Stimulated activated CD8-positive, alpha-beta memory T cell treated with anti-CD3 and anti-CD28 coated beads, Interleukin-4, amount 100 ng/mL, for 24 hours (primary cell): ENCODE measurements around the gene ATXN1.

Experiments used
- DNase-seq: peaks from one replicate; pipeline ENCODE4 v3.0.0-alpha.2; 2020; ENCODE audit warnings: low read depth

ATXN1 gene

DNA sequence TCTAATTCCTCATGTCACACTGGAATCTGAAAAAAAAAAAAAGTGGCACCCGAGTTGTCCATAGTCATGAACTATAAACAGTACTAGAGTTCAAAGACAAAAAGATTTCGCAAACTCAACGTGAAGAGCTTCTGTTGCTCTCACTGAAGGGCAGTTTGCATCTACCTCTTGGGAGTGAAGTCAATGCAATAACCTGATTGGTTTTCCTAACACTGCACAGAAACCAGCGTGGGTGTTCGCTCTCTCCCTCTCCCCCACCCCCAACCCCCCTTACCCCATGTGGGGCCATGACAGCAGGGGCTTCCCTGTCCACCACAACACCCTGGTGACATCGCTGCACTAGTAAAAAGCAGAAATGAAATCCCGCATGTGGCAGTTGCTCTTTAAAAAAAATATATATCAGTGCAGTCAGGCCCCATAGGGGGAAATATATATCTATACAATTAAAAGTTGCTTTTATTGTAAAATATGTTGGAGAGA is 456.0 kb downstream of the ATXN1 start:
- DNase-seq = no peak

- no peak for DNase-seq
Measured at GRCh38 chr6:16302721-16303552, 458.3 kb downstream of the ATXN1 start.

- no peak for DNase-seq
Measured at GRCh38 chr6:16301511-16301910, 459.7 kb downstream of the ATXN1 start.

GRCh38 chr6:16299861-16300260 is 461.4 kb downstream of the ATXN1 start:
- DNase-seq = no peak

GRCh38 chr6:16296061-16296670 is 465.1 kb downstream of the ATXN1 start:
- DNase-seq = no peak

DNA sequence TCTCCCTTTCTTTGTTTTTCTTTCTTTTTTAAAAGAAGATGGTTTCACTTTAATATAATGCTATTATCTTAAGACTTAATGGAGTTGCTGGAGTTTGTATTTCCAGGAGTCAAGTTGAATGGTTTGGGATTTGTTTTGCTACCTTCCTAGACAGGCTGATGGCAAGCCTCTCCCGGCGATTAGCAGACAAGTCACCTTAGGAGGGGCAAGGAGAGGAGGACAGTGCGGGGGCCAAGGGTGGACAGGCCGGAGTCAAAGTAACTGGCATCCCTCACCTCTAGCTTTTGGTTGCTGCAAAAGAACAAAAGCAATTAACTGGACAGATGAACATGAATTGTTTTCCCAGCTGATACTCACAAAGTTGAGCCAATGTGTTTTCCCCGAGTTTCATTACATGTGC is 465.8 kb downstream of the ATXN1 start:
- no peak for DNase-seq

DNA sequence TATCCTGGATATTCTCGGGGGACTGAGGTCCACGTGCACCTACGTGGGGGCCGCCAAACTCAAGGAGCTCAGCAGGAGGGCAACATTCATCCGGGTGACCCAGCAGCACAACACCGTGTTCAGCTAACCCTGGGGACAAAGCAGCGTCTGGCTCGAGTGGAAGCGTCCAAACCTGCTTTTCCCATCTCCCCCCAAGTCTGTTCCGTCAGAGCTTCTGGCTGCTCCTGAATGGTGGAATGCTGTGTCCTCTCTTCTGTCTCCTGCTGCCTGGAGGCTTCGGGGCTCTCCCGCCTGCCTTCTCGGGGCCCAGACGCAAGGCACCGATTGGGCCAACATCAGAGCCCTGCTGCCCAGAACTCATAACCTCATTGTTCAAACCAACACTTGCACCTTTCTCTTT is 466.2 kb downstream of the ATXN1 start:
- no peak for DNase-seq

DNA sequence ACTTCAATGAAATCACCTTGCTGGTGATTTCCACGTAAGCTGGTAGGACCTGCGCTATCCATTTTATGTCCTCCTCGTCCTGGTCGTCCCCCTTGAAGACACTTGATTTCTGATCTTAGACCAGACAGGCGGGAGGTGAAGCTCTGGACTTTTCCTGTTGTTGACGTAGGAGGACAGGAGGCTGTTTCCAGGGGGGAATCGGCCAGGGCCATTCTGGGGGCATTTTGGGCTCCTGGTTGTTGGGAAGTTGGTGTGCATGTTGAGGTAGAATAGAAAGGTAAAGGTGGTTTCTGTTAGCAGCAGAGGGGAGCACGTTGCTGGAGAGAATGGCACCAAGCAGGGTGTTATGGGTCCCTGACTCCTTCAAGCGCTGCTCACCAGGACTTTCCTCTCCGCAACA is 466.9 kb downstream of the ATXN1 start:
- no peak for DNase-seq

DNA sequence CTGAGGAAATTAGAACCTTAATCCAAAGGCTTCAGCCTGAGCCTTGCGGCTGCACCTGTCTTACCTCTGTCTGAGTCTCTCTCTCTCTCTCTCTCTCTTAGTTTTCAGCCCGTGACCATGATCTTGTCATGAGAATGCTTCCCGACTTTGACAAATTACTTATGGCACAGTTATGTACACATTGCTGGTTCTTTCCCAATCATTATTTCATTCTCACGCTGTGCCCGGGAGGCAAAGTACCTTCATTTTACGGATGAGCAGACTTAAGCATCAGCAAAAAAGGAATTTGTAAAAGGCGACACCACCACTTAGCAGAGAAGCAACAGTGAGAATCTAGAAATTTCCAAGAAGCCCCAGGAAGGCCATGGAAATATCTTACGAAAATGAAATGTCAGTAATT is 468.3 kb downstream of the ATXN1 start:
- no peak for DNase-seq

DNA sequence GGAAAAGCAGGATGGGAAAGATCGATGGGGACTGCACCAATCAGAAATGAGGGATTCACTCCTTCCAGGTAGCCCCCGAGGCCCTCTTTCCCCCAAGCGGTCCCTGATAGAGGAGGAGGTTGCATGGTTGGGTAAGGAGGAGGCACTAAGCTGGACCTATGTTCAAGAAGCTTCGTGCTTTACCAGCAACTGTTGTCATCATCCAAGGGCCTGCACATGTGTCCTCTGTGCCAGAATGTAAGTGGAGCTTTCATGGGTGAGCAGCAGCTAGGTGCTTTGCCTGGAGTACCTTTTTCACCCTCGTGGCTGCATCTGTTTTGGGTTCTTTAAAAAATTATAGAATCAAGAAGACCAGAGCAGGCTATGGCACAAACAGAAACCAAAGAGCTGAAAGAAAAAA is 468.8 kb downstream of the ATXN1 start:
- no peak for DNase-seq

GRCh38 chr6:16291739-16292138 is 469.5 kb downstream of the ATXN1 start:
- DNase-seq = no peak

- no peak for DNase-seq
Measured at GRCh38 chr6:16288163-16288562, 473.1 kb downstream of the ATXN1 start.

DNA sequence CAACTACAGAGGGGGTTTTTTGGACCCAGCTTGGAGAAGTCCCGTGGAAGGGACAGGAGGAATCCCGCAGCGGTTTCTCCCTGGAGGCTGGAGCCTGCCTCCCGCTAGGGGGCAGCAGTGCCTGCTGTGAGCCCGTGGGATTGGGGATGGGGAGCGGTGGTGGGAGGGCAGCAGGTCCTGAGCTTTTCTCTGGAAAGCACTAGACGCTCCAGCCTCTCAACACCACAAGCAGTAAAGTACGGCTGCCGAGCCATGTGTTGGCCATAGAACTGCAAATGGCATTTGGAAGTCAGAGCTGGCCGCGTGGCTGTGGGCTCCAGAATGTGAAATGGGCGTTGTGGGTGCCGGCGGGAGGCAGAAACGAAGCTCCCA is 475.1 kb downstream of the ATXN1 start:
- no peak for DNase-seq

DNA sequence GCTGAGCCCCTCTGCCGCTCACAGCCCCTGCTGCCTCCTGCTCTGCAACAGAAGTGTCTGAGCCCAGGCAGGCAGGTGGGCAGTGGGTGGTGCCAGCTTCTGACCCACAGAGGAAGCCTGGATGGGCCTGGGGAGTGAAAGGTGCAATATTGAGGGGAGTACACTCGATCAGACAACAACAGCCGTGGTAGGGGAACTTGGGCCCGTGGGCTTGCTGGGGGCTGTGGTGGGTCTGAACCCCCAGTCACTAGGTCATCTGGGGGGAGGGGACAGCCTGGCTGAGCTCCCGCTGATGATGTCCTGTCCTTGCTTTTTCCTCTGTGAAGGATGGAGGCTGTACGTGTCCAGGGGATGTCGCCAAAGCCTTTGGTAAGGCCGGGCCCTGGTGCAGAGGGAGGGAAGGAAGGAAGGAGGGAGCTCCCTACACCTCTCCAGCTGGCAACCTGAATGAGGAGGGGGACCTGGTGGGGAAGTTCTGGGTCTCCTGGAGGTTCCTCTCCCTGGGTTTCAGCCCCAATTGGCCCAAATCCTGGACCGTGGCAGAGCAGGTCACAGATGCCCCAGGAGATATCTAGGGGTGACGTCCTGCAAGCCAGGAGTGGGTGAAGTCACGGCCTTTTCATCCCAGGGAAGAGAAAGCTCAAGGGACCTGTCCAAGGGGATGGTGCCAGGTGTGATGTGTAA is 475.7 kb downstream of the ATXN1 start:
- no peak for DNase-seq

DNA sequence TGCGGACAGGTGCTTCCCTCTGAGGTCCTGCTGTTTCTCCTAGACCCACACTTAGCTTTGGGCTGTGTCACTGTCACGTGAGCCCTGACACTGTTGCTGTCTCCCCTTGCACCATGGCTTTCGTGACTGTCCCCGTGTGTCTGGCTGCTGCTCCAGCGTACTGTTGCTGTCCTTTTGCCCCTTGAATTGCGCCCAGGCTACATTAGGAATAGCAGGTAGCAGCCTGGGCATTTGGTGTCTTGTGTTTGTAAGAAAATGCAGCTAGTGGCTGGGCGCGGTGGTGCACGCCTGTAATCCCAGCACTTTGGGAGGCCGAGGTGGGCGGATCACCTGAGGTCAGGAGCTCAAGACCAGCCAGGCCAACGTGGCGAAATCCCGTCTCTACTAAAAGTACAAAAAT is 476.8 kb downstream of the ATXN1 start:
- no peak for DNase-seq

- no peak for DNase-seq
Measured at GRCh38 chr6:16282370-16282769, 478.9 kb downstream of the ATXN1 start.

DNA sequence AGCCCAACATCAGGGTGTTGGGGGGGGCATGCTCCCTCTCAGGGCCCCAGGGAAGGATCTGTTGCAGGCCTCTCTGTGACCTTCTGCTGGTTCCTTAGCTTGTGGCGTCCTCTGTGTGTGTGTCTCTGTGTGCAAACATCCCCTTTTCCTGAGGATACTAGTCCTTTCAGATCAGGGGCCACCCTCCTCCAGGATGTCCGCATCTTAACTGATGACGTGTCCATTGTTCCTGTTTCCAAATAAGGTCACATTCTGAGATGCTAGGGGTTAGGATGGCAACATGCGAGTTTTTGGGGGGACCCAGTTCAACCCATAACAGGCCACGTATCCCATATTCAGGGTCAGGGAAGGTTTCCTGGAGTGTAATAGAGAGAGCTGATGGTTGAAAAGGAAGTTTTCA is 482.0 kb downstream of the ATXN1 start:
- no peak for DNase-seq

DNA sequence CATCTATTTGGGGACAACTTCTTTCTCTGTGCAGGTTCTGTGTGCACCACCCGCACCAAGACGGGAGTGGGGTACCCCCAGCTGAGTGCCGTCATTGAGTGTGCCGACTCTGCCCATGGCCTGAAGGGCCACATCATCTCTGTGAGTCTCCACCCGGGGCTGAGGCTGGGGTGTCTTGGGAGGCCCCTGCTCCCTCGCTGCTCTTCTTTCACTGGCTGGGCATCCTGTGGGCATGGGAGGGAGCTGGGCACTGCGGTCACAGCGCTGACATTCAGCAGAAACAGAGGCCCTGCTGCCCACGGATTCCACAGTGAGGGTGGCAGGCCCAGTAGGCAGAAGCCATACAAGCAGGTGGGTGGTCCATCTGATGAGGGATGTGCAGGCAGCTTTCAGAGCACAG is 482.5 kb downstream of the ATXN1 start:
- DNase-seq = no peak

- DNase-seq = no peak
Measured at GRCh38 chr6:16278048-16278724, 483.1 kb downstream of the ATXN1 start.

- peak; percentile 5 for DNase-seq
Measured at GRCh38 chr6:16277101-16277981, 483.9 kb downstream of the ATXN1 start.

GRCh38 chr6:16274885-16275589 is 486.2 kb downstream of the ATXN1 start:
- no peak for DNase-seq
